Putamen (tissue), 1 donor: ENCODE measurements around the gene SCG5.

Experiments
- DNase-seq: peaks from one replicate; pipeline ENCODE4 v3.0.0-alpha.2; 2016; ENCODE audit warnings: low spot score

Gene SCG5

GRCh38 chr15:32723171-32723948, 81.8 kb downstream of the SCG5 start:
- no peak for DNase-seq

- DNase-seq, result no peak
Measured at GRCh38 chr15:32729700-32730395, 88.3 kb downstream of the SCG5 start.

- DNase-seq, result no peak
Measured at GRCh38 chr15:32730677-32731654, 89.5 kb downstream of the SCG5 start.

- DNase-seq, result no peak
Measured at GRCh38 chr15:32732574-32733157, 91.2 kb downstream of the SCG5 start.

GRCh38 chr15:32733281-32733680, 91.8 kb downstream of the SCG5 start:
- no peak for DNase-seq

GRCh38 chr15:32735989-32736700, 94.6 kb downstream of the SCG5 start:
- no peak for DNase-seq

GRCh38 chr15:32736701-32737061, 95.2 kb downstream of the SCG5 start:
- no peak for DNase-seq

GRCh38 chr15:32737304-32737703, 95.8 kb downstream of the SCG5 start:
- no peak for DNase-seq

GRCh38 chr15:32738666-32739065, 97.2 kb downstream of the SCG5 start:
- no peak for DNase-seq

- DNase-seq, result no peak
Measured at GRCh38 chr15:32739522-32740063, 98.1 kb downstream of the SCG5 start.

GRCh38 chr15:32743411-32744140, 102.1 kb downstream of the SCG5 start:
- no peak for DNase-seq

- DNase-seq, result no peak
Measured at GRCh38 chr15:32746116-32746857, 104.8 kb downstream of the SCG5 start.
